ENCODE data around the gene FOXA2. TPM values are rescaled to one million over a fixed set of nuclear protein-coding genes. Genes with fewer than 3 reads are reported as not detected.

FOXA2 gene
- total and polyA plus RNA-seq, 2 of the 13 experiments (the other 11 are each of a cell fraction or from before 2014, with no cell fraction given), result 8.8 to 12.2 TPM

DNA sequence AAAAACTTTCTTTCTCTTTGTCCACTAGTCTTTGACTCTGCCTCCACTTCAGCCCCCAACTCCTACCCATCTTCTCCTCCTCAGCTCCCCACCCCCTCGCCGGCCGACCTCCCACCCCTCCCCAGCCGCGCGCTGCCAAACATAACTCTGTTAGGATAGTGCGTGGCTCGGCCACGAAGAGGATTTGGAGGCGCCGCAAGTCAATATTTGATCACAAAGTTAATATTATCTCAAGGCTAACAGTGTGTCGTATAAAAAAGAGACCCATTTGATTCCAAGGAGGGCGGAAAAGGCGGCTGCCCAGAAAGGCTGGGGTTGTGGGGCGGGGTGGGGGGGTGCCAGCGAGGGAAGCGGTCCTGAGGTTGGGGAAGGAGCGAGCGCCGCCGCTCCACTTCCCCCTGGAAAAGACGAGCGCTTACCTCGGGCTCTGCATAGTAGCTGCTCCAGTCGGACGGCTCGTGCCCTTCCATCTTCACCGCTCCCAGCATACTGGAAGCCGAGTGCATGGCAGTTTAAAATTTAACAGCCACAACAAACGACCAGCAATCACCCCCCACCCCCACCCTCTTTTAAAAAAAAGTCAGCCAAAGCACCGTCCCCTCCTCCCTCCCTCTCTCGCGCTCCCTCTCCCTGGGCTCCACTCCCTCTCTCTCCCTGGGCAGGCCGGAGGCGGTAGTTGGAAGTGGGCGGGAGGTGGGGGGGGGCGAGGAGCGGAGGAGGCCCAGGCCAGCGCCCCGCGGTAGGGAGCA, 425 bp downstream of the FOXA2 start (continued):
- TF ChIP-seq ZNF382 (CRISPR knock-in tag; IDR thresholded peaks at IDR 0.05; ENCODE audit: borderline replicate concordance) (no peak), ARNTL (CRISPR knock-in tag; IDR thresholded peaks at IDR 0.05) (peak; percentile 73), NRL (CRISPR knock-in tag; IDR thresholded peaks at IDR 0.05; ENCODE audit: borderline replicate concordance) (no peak; the same call in 1 of the 2 replicates), SRY (CRISPR knock-in tag; IDR thresholded peaks at IDR 0.05) (0 out of 2 replicates have a peak, but pooled peaks have one; percentile 11), EZH2 (conservative IDR thresholded peaks at IDR 0.05; ENCODE audit: low read depth, low read length) (no peak), ZNF720 (CRISPR knock-in tag; IDR thresholded peaks at IDR 0.05) (no peak), CHD2 (IDR thresholded peaks at IDR 0.05; ENCODE audit: low read depth, low read length) (peak; percentile 81), ELF1 (CRISPR knock-in tag; IDR thresholded peaks at IDR 0.05) (no peak), POLR2G (IDR thresholded peaks at IDR 0.05; ENCODE audit: low read depth, low read length) (peak; percentile 97), MTA1 (CRISPR knock-in tag; IDR thresholded peaks at IDR 0.05; ENCODE audit: borderline replicate concordance) (no peak)
- TF ChIP-seq, protein P1, sequence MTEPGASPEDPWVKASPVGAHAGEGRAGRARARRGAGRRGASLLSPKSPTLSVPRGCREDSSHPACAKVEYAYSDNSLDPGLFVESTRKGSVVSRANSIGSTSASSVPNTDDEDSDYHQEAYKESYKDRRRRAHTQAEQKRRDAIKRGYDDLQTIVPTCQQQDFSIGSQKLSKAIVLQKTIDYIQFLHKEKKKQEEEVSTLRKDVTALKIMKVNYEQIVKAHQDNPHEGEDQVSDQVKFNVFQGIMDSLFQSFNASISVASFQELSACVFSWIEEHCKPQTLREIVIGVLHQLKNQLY (CRISPR knock-in tag; IDR thresholded peaks at IDR 0.05), result peak; percentile 69; the same call in 1 of the 2 replicates
- TF ChIP-seq, protein P2, sequence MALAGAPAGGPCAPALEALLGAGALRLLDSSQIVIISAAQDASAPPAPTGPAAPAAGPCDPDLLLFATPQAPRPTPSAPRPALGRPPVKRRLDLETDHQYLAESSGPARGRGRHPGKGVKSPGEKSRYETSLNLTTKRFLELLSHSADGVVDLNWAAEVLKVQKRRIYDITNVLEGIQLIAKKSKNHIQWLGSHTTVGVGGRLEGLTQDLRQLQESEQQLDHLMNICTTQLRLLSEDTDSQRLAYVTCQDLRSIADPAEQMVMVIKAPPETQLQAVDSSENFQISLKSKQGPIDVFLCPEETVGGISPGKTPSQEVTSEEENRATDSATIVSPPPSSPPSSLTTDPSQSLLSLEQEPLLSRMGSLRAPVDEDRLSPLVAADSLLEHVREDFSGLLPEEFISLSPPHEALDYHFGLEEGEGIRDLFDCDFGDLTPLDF (CRISPR knock-in tag; IDR thresholded peaks at IDR 0.05), result no peak
- TF ChIP-seq, protein P3, sequence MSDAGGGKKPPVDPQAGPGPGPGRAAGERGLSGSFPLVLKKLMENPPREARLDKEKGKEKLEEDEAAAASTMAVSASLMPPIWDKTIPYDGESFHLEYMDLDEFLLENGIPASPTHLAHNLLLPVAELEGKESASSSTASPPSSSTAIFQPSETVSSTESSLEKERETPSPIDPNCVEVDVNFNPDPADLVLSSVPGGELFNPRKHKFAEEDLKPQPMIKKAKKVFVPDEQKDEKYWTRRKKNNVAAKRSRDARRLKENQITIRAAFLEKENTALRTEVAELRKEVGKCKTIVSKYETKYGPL (CRISPR knock-in tag; IDR thresholded peaks at IDR 0.05), result no peak
- TF ChIP-seq, protein P4, sequence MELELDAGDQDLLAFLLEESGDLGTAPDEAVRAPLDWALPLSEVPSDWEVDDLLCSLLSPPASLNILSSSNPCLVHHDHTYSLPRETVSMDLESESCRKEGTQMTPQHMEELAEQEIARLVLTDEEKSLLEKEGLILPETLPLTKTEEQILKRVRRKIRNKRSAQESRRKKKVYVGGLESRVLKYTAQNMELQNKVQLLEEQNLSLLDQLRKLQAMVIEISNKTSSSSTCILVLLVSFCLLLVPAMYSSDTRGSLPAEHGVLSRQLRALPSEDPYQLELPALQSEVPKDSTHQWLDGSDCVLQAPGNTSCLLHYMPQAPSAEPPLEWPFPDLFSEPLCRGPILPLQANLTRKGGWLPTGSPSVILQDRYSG (CRISPR knock-in tag; IDR thresholded peaks at IDR 0.05), result no peak
- TF ChIP-seq, protein P5, sequence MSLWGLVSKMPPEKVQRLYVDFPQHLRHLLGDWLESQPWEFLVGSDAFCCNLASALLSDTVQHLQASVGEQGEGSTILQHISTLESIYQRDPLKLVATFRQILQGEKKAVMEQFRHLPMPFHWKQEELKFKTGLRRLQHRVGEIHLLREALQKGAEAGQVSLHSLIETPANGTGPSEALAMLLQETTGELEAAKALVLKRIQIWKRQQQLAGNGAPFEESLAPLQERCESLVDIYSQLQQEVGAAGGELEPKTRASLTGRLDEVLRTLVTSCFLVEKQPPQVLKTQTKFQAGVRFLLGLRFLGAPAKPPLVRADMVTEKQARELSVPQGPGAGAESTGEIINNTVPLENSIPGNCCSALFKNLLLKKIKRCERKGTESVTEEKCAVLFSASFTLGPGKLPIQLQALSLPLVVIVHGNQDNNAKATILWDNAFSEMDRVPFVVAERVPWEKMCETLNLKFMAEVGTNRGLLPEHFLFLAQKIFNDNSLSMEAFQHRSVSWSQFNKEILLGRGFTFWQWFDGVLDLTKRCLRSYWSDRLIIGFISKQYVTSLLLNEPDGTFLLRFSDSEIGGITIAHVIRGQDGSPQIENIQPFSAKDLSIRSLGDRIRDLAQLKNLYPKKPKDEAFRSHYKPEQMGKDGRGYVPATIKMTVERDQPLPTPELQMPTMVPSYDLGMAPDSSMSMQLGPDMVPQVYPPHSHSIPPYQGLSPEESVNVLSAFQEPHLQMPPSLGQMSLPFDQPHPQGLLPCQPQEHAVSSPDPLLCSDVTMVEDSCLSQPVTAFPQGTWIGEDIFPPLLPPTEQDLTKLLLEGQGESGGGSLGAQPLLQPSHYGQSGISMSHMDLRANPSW (CRISPR knock-in tag; IDR thresholded peaks at IDR 0.05; ENCODE audit: borderline replicate concordance), result 0 out of 2 replicates have a peak, but pooled peaks have one; percentile 59
- TF ChIP-seq, protein P6, sequence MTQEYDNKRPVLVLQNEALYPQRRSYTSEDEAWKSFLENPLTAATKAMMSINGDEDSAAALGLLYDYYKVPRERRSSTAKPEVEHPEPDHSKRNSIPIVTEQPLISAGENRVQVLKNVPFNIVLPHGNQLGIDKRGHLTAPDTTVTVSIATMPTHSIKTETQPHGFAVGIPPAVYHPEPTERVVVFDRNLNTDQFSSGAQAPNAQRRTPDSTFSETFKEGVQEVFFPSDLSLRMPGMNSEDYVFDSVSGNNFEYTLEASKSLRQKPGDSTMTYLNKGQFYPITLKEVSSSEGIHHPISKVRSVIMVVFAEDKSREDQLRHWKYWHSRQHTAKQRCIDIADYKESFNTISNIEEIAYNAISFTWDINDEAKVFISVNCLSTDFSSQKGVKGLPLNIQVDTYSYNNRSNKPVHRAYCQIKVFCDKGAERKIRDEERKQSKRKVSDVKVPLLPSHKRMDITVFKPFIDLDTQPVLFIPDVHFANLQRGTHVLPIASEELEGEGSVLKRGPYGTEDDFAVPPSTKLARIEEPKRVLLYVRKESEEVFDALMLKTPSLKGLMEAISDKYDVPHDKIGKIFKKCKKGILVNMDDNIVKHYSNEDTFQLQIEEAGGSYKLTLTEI (CRISPR knock-in tag; conservative IDR thresholded peaks at IDR 0.05), result no peak
- TF ChIP-seq, protein P7, sequence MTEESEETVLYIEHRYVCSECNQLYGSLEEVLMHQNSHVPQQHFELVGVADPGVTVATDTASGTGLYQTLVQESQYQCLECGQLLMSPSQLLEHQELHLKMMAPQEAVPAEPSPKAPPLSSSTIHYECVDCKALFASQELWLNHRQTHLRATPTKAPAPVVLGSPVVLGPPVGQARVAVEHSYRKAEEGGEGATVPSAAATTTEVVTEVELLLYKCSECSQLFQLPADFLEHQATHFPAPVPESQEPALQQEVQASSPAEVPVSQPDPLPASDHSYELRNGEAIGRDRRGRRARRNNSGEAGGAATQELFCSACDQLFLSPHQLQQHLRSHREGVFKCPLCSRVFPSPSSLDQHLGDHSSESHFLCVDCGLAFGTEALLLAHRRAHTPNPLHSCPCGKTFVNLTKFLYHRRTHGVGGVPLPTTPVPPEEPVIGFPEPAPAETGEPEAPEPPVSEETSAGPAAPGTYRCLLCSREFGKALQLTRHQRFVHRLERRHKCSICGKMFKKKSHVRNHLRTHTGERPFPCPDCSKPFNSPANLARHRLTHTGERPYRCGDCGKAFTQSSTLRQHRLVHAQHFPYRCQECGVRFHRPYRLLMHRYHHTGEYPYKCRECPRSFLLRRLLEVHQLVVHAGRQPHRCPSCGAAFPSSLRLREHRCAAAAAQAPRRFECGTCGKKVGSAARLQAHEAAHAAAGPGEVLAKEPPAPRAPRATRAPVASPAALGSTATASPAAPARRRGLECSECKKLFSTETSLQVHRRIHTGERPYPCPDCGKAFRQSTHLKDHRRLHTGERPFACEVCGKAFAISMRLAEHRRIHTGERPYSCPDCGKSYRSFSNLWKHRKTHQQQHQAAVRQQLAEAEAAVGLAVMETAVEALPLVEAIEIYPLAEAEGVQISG (CRISPR knock-in tag; IDR thresholded peaks at IDR 0.05), result 0 out of 2 replicates have a peak, but pooled peaks have one; percentile 31
